GM10266 (cell line): ENCODE results near the gene WDR7.

Experiments
- DNase-seq: peaks from one replicate; pipeline ENCODE4 v3.0.0; 2012; ENCODE audit errors: extremely low spot score
- CTCF ChIP-seq: IDR thresholded peaks from 2 replicates; pipeline ENCODE4 v1.5.1; 2012; ENCODE audit warnings: mild to moderate bottlenecking, low read depth; ENCODE audit not compliant: control insufficient read depth, insufficient read depth; ENCODE audit errors: missing control alignments

WDR7 gene

GRCh38 chr18:56637176-56637575 is 14.0 kb upstream of the WDR7 start:
- no peak for TF ChIP-seq CTCF

GRCh38 chr18:56637711-56638231 is 13.4 kb upstream of the WDR7 start:
- no peak for DNase-seq
- no peak for TF ChIP-seq CTCF

More at GRCh38 chr18:56637176-56637575, 14.0 kb upstream of the WDR7 start:
- DNase-seq: no peak

GRCh38 chr18:56638232-56639103 is 12.7 kb upstream of the WDR7 start, which contains the start of gene TXNL1:
TSS of gene TXNL1 (minus strand) at chr18:56638592. CDS start at chr18:56638440, 152 bp downstream.
- TF ChIP-seq CTCF: no peak
- DNase-seq: peak; percentile 91

GRCh38 chr18:56639104-56639381 is 12.1 kb upstream of the WDR7 start:
- no peak for TF ChIP-seq CTCF
- no peak for DNase-seq

GRCh38 chr18:56639571-56639970 is 11.6 kb upstream of the WDR7 start:
- DNase-seq: no peak

GRCh38 chr18:56641714-56642337 is 9.3 kb upstream of the WDR7 start:
- DNase-seq: no peak
- no peak for TF ChIP-seq CTCF

More at GRCh38 chr18:56639571-56639970, 11.6 kb upstream of the WDR7 start:
- no peak for TF ChIP-seq CTCF

GRCh38 chr18:56643381-56643780 is 7.8 kb upstream of the WDR7 start:
- no peak for DNase-seq
- no peak for TF ChIP-seq CTCF
